HG03045 (cell line): ENCODE data around the gene INKA1.

Experiments
- ATAC-seq: cut with Tn5 transposase; IDR thresholded peaks from one replicate; pipeline ENCODE4 v1.9.1; 2021; ENCODE audit warnings: mild to moderate bottlenecking, moderate library complexity; ENCODE audit not compliant: unreplicated experiment

Gene INKA1

DNA sequence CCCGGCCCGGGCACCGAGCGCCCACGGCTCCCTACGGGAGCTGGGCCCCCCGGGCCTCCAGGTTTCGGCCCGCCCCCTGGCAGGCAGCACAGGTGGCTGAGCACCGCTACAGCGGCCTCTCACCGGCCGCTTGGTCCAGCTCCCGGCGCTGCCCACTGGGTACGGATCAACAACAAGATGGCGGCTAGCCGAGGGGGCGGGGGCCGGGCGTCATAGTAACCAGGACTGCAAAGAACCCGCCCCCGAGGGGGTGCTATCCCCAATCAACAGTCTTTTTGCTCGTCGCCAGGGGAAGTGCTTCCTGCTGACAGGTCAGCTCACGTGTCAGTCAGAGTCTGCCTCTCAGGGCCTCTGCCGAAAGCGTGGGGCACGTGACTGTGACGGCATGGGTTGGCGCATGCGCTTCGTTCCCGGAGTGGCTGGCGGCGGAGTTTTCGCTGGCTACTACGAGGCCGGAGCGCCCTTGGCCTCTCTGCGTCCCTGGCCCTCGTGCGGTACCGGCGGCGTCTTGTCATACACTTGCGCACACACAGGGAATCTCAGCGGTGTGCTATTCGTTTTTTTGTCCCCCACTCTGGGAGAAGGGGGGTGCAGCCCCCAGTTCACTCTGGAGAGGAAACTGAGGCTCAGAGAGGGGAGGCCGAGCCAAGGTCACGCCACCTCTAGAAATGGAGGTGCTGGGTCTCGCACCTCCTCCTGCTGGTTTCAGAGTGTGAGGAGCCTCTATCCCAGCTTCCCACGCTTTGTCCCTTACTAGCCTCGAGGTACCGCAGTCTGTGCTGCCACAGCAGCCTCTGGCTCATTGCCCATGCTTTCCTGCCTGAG, 16.5 kb upstream of the INKA1 start, which contains the start of gene IP6K1:
TSS of gene IP6K1 (minus strand) at position 186 of the 825 bp plus-strand sequence. CDS start 38,502 bp downstream, outside the sequence.
- ATAC-seq: peak; percentile 98

- ATAC-seq: no peak
These were observed 15.9 kb upstream of the INKA1 start for GRCh38 chr3:49787182-49787464.

GRCh38 chr3:49787536-49787935, 15.5 kb upstream of the INKA1 start:
- no peak for ATAC-seq

- no peak for ATAC-seq
These were observed 15.0 kb upstream of the INKA1 start for GRCh38 chr3:49788056-49788455.

DNA sequence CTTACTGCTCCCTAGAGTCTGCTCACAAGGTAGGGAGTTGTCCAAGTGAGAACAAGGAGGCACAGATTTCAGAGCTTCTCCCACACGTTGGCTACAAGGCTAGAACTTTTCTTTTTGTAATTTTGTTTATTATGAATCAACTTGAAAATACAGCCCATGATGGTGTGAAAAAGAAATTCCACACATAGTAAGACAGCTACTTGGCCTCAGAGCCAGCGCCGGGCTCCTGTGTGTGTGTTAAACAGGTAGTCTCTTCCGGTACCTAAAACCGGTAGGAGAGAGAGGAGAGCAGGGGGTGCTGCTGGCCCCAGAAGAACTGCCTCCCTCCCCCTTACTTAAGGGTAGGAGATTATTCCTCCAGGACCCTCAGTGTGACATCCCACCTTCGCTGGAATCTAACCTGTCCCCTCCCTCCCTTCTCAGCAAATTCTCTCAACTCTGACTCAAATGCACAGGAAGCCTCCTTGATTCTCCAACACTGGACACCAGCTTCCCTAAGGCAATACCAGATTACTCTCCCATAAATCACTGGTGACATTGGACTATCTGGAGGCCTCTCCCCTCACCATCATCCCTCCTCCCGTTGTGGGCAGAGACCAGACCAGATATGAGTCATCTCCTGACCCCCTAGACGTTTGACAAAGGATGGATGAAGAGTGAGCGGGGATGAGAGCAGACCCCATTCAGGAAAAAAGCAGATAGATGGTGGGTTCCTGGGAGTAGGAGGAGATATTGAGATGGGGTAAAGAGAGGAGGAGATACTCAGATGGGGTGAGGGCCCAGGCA, 12.2 kb upstream of the INKA1 start:
- no peak for ATAC-seq

DNA sequence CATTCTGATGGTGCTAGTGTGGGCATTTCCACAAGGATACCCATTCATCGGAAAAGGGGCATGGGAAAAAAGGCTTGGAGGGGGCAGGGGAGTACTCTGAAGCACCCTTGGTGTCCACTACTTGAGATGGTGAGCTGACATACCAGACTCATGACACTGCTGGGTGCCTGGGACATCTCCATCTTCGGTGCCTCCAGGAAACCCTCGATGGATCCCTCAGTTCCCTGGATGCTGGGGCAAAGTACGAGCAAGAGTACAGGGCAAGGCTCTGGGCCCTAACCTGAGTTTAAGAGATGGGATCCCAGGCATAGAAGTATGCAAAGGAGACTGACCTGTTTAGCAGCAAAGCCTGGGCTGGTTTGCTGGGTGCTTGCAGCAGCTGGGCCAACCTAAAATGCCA, 11.5 kb upstream of the INKA1 start:
- ATAC-seq: no peak

DNA sequence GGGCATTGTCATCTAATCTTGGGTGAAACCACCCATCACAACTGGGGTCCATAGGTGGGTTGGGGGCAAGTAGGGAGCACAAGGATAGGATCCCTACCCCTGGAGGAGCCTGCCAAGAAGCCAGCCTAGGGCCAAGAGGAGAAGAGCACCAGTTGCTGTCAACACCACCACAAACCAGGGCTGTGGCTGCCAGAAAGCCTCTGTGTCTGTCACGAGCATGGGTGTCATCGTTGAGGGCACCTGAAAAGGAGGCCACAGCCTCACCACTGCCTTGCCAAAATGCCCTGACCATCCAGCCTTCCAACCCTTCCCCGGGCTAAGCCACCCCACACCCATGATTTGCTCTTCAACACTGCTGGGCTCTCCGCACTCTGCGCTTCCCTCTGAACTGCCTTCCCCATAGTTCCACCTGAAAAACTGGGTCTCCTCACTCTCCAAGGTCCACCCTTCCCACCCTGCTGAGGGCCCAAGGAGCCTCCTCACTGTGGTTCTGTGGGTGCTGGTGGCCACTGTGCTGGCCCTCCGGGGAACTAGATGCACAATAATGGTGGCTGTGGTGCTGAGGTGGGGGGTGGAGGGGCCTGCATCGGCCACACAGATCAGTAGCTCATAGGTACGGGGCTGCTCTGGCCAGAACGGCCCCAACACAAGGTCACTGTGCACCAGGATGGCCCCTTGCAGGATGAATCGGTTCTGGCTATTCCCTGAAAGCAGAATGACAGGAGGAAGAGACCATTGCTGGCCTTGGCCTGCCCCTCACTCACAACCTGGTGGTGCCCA, 10.5 kb upstream of the INKA1 start:
- no peak for ATAC-seq

DNA sequence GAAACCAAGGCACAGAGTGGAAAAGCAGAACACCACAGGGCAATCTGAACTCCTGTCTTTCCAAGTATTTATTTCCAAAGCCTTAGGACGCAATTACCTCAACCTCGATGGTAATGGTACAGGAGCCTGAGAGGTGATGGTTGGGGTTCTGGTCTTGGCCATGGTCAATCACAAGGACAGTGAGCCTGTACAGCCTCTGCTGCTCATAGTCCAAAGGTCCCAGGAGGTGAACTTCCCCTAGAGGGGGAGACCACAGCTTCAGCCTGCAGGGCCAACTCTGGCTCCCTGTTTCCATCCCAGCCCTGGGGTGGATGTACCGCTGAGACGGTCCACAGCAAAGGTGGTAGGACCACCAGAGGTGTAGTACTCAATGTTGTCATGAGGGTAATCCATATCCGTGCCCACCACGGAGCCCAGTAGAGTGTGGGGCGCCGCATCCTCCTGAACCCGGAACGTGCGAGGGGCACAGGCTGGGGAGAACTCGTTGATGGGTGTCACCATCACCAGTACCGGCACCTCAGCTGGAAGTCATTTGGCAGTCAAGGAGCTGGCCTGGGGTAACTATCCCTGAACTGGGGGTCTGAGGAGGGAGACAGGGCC, 9.5 kb upstream of the INKA1 start:
- ATAC-seq: no peak

DNA sequence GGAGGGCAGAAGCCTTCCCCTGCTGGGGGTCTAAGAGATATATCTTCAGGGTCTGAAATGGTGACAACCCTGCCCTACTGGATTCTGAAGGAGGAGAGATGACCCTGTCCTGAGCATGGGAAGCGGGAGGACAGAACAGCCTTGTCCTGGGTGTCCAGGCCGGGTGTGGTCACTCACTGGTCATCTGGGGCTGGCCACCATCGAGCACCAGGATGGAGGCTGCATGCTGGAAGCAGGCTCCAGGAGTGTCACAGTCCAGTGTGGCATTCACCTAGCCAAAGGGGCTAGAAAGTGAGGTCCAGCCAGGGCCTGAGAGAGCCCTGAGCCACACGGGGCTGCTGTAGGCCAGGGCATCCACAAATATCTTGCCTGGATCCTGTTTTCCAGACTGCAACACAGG, 8.6 kb upstream of the INKA1 start:
- ATAC-seq: no peak

- no peak for ATAC-seq
These were observed 7.8 kb upstream of the INKA1 start for GRCh38 chr3:49794926-49795905.

DNA sequence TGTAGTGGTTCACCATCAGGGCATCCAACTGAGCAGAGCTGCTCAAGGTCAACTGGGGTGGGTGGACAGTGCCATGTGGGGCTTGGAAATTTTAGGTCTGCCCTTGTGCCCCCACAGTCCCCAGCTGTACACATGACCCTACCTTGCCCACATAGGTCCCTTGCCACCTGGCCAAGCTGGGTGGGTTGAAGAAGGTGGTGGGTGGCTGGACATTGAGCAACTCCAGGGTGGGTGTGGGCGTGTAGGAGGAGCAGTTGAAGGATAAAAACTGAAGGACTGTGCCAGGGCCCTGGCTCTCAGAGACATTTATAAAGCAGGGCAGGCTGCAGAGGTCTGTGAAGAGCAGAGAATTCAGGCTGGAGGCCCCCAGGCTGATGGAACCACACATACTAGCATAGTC, 4.0 kb upstream of the INKA1 start:
- ATAC-seq: no peak

GRCh38 chr3:49799761-49800160, 3.3 kb upstream of the INKA1 start, which contains the start of gene CDHR4:
Gene CDHR4, minus strand, starts transcription at chr3:49799873. Its CDS starts 61 bp downstream, at chr3:49799812.
- ATAC-seq: no peak

- no peak for ATAC-seq
These were observed 1.9 kb upstream of the INKA1 start for GRCh38 chr3:49801160-49801559.

DNA sequence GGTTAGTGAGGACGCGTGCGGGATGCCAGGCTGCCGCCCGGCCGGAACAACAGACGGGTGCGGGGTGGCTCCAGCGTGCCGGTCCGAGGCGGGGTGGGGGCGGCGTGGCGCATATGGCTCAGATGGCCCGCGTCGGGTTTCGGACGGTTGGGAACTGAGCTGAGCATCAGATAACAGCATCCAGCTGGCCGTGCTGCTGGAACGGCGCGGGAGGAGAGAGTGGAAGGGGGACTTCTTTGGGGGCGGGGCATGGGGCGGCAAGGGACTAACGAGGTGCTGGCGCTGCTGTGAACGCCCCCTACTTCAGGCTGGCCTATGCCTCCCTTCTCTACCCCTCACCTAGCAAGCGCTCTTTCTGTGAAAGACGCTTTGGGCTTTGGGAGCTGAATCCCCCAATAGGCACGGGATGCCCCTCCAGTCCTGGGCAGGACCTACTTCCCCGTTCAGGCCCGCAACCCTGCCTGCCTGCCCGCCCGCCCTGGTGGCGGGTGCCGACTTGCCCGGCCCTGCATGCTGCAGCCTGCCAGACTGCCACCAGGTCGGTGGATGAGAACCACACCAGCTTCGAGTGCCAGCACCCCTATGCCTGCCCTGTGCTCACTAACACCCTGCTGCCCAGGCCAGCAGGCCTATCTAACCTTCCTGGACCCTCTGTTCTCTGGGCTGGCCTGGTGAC, 542 bp downstream of the INKA1 start:
- ATAC-seq: peak; percentile 22

- no peak for ATAC-seq
These were observed 1.3 kb downstream of the INKA1 start for GRCh38 chr3:49804141-49805041.

- no peak for ATAC-seq
These were observed 2.3 kb downstream of the INKA1 start for GRCh38 chr3:49805367-49805782.

GRCh38 chr3:49805897-49806701, 3.0 kb downstream of the INKA1 start:
- ATAC-seq: no peak
